ENCODE data around the gene COL19A1.
"Not testable (repeated sequence)": the region's sequence is repeated elsewhere in the genome, so short reads cannot be mapped to it uniquely, and the experiment has no call there.

The COL19A1 gene

GRCh38 chr6:69866351-69866769 is at the start of gene COL19A1:
Gene COL19A1, plus strand, starts transcription at chr6:69866556. Its CDS starts 13,012 bp downstream, at chr6:69879568.
- DNase-seq = no peak

GRCh38 chr6:69816569-69816968 is 49.8 kb upstream of the COL19A1 start:
- DNase-seq = no peak

GRCh38 chr6:69817358-69817757 is 49.0 kb upstream of the COL19A1 start:
- no peak for DNase-seq

GRCh38 chr6:69818223-69818930 is 48.0 kb upstream of the COL19A1 start:
- no peak for DNase-seq

- DNase-seq = no peak
Observed at GRCh38 chr6:69819138-69819537, 47.2 kb upstream of the COL19A1 start.

GRCh38 chr6:69820018-69820417 is 46.3 kb upstream of the COL19A1 start:
- DNase-seq = no peak

GRCh38 chr6:69820438-69820837 is 45.9 kb upstream of the COL19A1 start:
- DNase-seq = no peak

GRCh38 chr6:69824355-69824754 is 42.0 kb upstream of the COL19A1 start:
- not testable (repeated sequence) for DNase-seq

GRCh38 chr6:69825904-69826303 is 40.5 kb upstream of the COL19A1 start:
- peak; percentile 23 for DNase-seq

GRCh38 chr6:69827276-69827893 is 39.0 kb upstream of the COL19A1 start:
- peak; percentile 64 for DNase-seq

- no peak for DNase-seq
Observed at GRCh38 chr6:69832558-69832957, 33.8 kb upstream of the COL19A1 start.

- peak; percentile 67 for DNase-seq
Observed at GRCh38 chr6:69835414-69836179, 30.8 kb upstream of the COL19A1 start.

GRCh38 chr6:69841862-69842261 is 24.5 kb upstream of the COL19A1 start:
- DNase-seq = no peak

GRCh38 chr6:69843189-69843588 is 23.2 kb upstream of the COL19A1 start:
- no peak for DNase-seq

- no peak for DNase-seq
Observed at GRCh38 chr6:69846312-69846711, 20.0 kb upstream of the COL19A1 start.

GRCh38 chr6:69846770-69847491 is 19.4 kb upstream of the COL19A1 start:
- DNase-seq = peak; percentile 3

GRCh38 chr6:69847492-69847788 is 18.9 kb upstream of the COL19A1 start:
- no peak for DNase-seq

- no peak for DNase-seq
Observed at GRCh38 chr6:69848552-69848951, 17.8 kb upstream of the COL19A1 start.

- DNase-seq = no peak
Observed at GRCh38 chr6:69852706-69853105, 13.7 kb upstream of the COL19A1 start.

GRCh38 chr6:69861986-69862385 is 4.4 kb upstream of the COL19A1 start:
- DNase-seq = no peak

GRCh38 chr6:69863766-69864165 is 2.6 kb upstream of the COL19A1 start:
- no peak for DNase-seq

GRCh38 chr6:69865126-69865525 is 1.2 kb upstream of the COL19A1 start:
- DNase-seq = peak; percentile 85

All from fibroblast of skin of right biceps (primary cell).